Measurements from ENCODE around the gene ELMO3.

DNA sequence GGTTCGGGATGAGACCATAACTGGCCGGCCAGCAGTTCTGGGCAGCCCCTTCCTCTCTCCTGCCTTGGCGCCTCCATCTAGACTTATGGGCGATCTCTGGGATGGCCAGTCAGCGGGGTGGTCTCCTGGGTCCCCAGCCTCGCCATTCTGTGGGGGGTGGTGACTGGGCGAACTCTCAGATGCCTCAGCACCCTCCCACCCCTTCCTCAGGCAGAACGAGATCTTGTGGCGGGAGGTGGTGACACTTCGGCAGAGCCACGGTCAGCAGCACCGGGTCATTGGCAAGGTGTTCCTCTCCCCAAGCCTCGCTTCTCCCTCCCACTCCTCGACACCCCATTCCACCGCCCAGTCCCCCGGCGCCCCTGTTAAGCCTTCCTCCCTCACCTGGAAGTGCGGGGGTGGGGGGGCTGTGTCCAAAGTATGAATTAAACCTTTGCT is 32.8 kb upstream of the ELMO3 start:
- no peak for TF ChIP-seq POLR2A (IDR thresholded peaks at IDR 0.05; ENCODE audit: borderline replicate concordance, extremely low read depth, insufficient read depth, insufficient read length)
- no peak for TF ChIP-seq EZH2 (IDR thresholded peaks at IDR 0.05)
- TF ChIP-seq, protein P1, sequence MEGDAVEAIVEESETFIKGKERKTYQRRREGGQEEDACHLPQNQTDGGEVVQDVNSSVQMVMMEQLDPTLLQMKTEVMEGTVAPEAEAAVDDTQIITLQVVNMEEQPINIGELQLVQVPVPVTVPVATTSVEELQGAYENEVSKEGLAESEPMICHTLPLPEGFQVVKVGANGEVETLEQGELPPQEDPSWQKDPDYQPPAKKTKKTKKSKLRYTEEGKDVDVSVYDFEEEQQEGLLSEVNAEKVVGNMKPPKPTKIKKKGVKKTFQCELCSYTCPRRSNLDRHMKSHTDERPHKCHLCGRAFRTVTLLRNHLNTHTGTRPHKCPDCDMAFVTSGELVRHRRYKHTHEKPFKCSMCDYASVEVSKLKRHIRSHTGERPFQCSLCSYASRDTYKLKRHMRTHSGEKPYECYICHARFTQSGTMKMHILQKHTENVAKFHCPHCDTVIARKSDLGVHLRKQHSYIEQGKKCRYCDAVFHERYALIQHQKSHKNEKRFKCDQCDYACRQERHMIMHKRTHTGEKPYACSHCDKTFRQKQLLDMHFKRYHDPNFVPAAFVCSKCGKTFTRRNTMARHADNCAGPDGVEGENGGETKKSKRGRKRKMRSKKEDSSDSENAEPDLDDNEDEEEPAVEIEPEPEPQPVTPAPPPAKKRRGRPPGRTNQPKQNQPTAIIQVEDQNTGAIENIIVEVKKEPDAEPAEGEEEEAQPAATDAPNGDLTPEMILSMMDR (IDR thresholded peaks at IDR 0.05 in 2 of 3, conservative IDR thresholded peaks at IDR 0.05 in 1 of 3; ENCODE audit: borderline replicate concordance in 1 of 3, insufficient read depth in 1 of 3, low read depth in 2 of 3, low read length in 2 of 3), result no peak
- no peak for TF ChIP-seq TCF7L2 (IDR thresholded peaks at IDR 0.05; ENCODE audit: borderline replicate concordance, extremely low read depth, insufficient read depth, insufficient read length)
- no peak for TF ChIP-seq CEBPB (IDR thresholded peaks at IDR 0.05; ENCODE audit: low read depth)
- no peak for TF ChIP-seq ZNF274 (IDR thresholded peaks at IDR 0.05; ENCODE audit: low read depth, low read length)
- TF ChIP-seq POLR2AphosphoS5 (IDR thresholded peaks at IDR 0.05; ENCODE audit: low read depth, low read length), result no peak
- no peak for TF ChIP-seq RAD21 (IDR thresholded peaks at IDR 0.05; ENCODE audit: low read depth)
- no peak for TF ChIP-seq EZH2phosphoT487 (IDR thresholded peaks at IDR 0.05; ENCODE audit: borderline replicate concordance)
- TF ChIP-seq CBX3 (IDR thresholded peaks at IDR 0.05; ENCODE audit: low read depth), result no peak
- no peak for TF ChIP-seq SP1 (IDR thresholded peaks at IDR 0.05; ENCODE audit: low read depth)
- TF ChIP-seq SRF (IDR thresholded peaks at IDR 0.05; ENCODE audit: low read depth), result no peak
- TF ChIP-seq, protein P2, sequence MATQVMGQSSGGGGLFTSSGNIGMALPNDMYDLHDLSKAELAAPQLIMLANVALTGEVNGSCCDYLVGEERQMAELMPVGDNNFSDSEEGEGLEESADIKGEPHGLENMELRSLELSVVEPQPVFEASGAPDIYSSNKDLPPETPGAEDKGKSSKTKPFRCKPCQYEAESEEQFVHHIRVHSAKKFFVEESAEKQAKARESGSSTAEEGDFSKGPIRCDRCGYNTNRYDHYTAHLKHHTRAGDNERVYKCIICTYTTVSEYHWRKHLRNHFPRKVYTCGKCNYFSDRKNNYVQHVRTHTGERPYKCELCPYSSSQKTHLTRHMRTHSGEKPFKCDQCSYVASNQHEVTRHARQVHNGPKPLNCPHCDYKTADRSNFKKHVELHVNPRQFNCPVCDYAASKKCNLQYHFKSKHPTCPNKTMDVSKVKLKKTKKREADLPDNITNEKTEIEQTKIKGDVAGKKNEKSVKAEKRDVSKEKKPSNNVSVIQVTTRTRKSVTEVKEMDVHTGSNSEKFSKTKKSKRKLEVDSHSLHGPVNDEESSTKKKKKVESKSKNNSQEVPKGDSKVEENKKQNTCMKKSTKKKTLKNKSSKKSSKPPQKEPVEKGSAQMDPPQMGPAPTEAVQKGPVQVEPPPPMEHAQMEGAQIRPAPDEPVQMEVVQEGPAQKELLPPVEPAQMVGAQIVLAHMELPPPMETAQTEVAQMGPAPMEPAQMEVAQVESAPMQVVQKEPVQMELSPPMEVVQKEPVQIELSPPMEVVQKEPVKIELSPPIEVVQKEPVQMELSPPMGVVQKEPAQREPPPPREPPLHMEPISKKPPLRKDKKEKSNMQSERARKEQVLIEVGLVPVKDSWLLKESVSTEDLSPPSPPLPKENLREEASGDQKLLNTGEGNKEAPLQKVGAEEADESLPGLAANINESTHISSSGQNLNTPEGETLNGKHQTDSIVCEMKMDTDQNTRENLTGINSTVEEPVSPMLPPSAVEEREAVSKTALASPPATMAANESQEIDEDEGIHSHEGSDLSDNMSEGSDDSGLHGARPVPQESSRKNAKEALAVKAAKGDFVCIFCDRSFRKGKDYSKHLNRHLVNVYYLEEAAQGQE (IDR thresholded peaks at IDR 0.05; ENCODE audit: low read depth), result no peak
- TF ChIP-seq, protein P3, sequence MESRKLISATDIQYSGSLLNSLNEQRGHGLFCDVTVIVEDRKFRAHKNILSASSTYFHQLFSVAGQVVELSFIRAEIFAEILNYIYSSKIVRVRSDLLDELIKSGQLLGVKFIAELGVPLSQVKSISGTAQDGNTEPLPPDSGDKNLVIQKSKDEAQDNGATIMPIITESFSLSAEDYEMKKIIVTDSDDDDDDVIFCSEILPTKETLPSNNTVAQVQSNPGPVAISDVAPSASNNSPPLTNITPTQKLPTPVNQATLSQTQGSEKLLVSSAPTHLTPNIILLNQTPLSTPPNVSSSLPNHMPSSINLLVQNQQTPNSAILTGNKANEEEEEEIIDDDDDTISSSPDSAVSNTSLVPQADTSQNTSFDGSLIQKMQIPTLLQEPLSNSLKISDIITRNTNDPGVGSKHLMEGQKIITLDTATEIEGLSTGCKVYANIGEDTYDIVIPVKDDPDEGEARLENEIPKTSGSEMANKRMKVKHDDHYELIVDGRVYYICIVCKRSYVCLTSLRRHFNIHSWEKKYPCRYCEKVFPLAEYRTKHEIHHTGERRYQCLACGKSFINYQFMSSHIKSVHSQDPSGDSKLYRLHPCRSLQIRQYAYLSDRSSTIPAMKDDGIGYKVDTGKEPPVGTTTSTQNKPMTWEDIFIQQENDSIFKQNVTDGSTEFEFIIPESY (IDR thresholded peaks at IDR 0.05; ENCODE audit: extremely low read depth, insufficient replicate concordance, low read length), result no peak

Measured in HCT116 (cell line).